ENCODE data around the gene DCLK3. TPM values are rescaled to one million over a fixed set of nuclear protein-coding genes. Genes with fewer than 3 reads are reported as not detected.

DCLK3 gene
- total RNA-seq, 2 donors from 2014 or later: 0.80 TPM; not detected in 1

- TF ChIP-seq POLR2A (IDR thresholded peaks at IDR 0.05): no peak
- TF ChIP-seq POLR2AphosphoS5 (IDR thresholded peaks at IDR 0.05): no peak
- no peak for TF ChIP-seq CTCF (IDR thresholded peaks at IDR 0.05)
- Histone ChIP-seq H3K9me3 (no peaks in the 10 kb centered on the region), H3K36me3 (no peaks in the 10 kb centered on the region), H3K27me3 (replicated peaks; ENCODE audit: insufficient read depth) (no peaks in the 10 kb centered on the region), H3K27ac (no peak overlapping the region), H3K4me3 (no peak overlapping the region), H3K4me1 (replicated peaks) (no peaks in the 10 kb centered on the region)
- no peak for DNase-seq (ENCODE audit: low spot score)
- WGBS: 97% methylated on average over 1 of the region's 1 CpG
- intact Hi-C loops (cut with DNase I): no loop called here
Observed at GRCh38 chr3:36733723-36734122, 30.6 kb downstream of the DCLK3 start.

GRCh38 chr3:36733162-36733696 lies 31.1 kb downstream of the DCLK3 start:
- intact Hi-C loops (cut with DNase I): no loop called here
- 64% methylated on average over 1 of the region's 1 CpG for WGBS
- Histone ChIP-seq H3K36me3 (no peaks in the 10 kb centered on the region), H3K27me3 (replicated peaks; ENCODE audit: insufficient read depth) (no peaks in the 10 kb centered on the region), H3K4me3 (no peak overlapping the region), H3K4me1 (replicated peaks) (no peaks in the 10 kb centered on the region), H3K27ac (no peak overlapping the region), H3K9me3 (no peaks in the 10 kb centered on the region)
- DNase-seq (ENCODE audit: low spot score): no peak
- TF ChIP-seq POLR2AphosphoS5 (IDR thresholded peaks at IDR 0.05) (no peak), POLR2A (IDR thresholded peaks at IDR 0.05) (no peak), CTCF (IDR thresholded peaks at IDR 0.05) (no peak)

DNA sequence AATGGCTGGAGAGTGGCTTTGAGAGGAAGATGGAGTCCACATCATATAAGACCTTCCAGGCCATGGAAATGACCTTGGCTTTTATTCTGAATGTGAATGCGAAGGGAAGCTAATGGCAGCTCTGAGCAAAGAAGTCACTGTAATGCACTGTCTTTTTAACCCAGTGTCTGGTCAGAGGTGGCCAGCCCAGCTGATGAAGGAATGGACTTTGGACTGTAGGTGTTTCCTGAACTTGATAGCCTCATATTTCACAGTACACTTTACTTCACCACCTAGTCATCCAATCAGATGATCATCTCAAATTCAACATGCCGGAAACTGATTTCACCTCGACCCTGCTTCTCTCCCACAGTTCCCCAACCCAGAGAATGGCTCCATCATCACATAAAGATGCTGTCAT lies 33.4 kb downstream of the DCLK3 start:
- DNase-seq (ENCODE audit: low spot score): no peak
- WGBS: 96% methylated on average over 3 of the region's 3 CpGs
- intact Hi-C loops (cut with DNase I): no loop called here
- H3K4me3 ChIP-seq: no peak overlapping the region
- TF ChIP-seq POLR2AphosphoS5 (IDR thresholded peaks at IDR 0.05) (no peak), POLR2A (IDR thresholded peaks at IDR 0.05) (no peak), CTCF (IDR thresholded peaks at IDR 0.05) (no peak)
- no peaks in the 10 kb centered on the region for H3K9me3 ChIP-seq
- H3K4me1 ChIP-seq (replicated peaks): no peaks in the 10 kb centered on the region
- no peak overlapping the region for H3K27ac ChIP-seq
- H3K36me3 ChIP-seq: no peaks in the 10 kb centered on the region
- peaks cover 2% of the 10 kb centered on the region for H3K27me3 ChIP-seq (replicated peaks; ENCODE audit: insufficient read depth)

- intact Hi-C loops (cut with DNase I): loop anchor here (2.0 to 5.0 kb wide), 2 partner anchors 139 to 228 kb away; no protein-coding TSS in a partner anchor
- Histone ChIP-seq H3K27me3 (replicated peaks; ENCODE audit: insufficient read depth) (peaks cover 2% of the 10 kb centered on the region), H3K36me3 (no peaks in the 10 kb centered on the region), H3K4me3 (no peak overlapping the region), H3K27ac (no peak overlapping the region), H3K4me1 (replicated peaks) (no peaks in the 10 kb centered on the region), H3K9me3 (no peaks in the 10 kb centered on the region)
- WGBS: 44% methylated on average over 9 of the region's 9 CpGs
- no peak for DNase-seq (ENCODE audit: low spot score)
- TF ChIP-seq POLR2AphosphoS5 (IDR thresholded peaks at IDR 0.05): no peak
- TF ChIP-seq POLR2A (IDR thresholded peaks at IDR 0.05): no peak
- peak; percentile 17 to 87 (median 69) for TF ChIP-seq CTCF (IDR thresholded peaks at IDR 0.05)
Observed at GRCh38 chr3:36729204-36730056, 34.9 kb downstream of the DCLK3 start.

All from prostate gland (tissue), 2 donors.